NCI-H1092 treated with DMSO at 0.1 percent for 48 hours (cell line): ENCODE results near the gene BEX3.
"Not testable (repeated sequence)": the region's sequence is repeated elsewhere in the genome, so short reads cannot be mapped to it uniquely, and the experiment has no call there.

Experiments
- DNase-seq: peaks from one replicate; lab custom pipeline; 2025; lab: John Stamatoyannopoulos, UW

BEX3 gene

GRCh38 chrX:103382877-103383276 is 6.5 kb downstream of the BEX3 start:
- no peak for DNase-seq

GRCh38 chrX:103384672-103385071 is 8.3 kb downstream of the BEX3 start:
- DNase-seq, result no peak

DNA sequence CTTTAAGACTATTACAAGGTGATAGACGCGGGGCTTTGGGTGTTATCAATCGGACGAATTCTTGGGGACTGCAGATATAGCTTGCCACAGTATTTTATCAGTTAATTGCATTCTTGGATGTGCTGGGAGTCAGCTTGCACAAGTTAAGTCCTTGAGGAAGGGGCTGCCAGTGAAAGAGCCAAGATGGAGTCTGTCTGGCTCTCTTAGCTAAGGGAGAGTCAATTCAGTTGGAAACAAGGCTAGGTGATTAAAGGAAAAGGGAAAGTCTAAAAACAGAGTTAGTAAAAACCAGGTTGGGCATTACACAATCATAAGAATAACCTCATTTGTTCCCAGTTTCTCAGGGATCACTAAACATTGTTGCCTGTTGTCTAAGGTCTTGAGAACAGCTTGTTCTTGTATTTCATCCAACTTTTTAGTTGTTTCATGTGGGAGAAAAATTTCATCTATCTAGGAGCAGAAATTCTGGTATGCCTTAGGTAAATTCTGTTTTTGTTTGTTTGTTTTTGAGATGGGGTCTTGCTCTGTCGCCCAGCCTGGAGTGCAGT is 9.0 kb downstream of the BEX3 start:
- DNase-seq, result not testable (repeated sequence)

- DNase-seq, result no peak
Observed at GRCh38 chrX:103386332-103386731, 10.0 kb downstream of the BEX3 start.

- DNase-seq, result no peak
Observed at GRCh38 chrX:103393487-103393886, 17.1 kb downstream of the BEX3 start.

- no peak for DNase-seq
Observed at GRCh38 chrX:103396186-103396585, 19.8 kb downstream of the BEX3 start.

DNA sequence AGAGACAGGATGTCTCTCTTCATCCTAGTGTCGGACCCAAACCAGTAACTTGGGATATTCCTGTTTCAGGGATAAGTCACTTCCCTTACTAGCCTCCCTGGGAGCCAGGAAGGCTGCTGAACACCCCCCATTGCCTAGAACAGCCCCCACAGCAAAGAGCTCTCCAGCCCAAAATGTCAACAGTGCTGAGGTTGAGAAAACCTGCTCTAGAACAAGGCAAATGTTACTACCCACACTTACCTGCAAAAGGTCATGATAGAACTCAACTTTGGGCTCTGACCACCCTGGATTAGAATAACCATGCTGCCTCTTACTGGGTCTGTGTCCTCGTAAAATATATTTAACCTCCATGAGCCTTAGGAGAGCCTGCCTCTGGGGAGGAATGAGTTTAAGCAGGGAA is 20.3 kb downstream of the BEX3 start:
- DNase-seq, result no peak

GRCh38 chrX:103397707-103398106 is 21.4 kb downstream of the BEX3 start:
- DNase-seq, result no peak

GRCh38 chrX:103398421-103398864 is 22.1 kb downstream of the BEX3 start:
- DNase-seq, result no peak

- DNase-seq, result no peak
Observed at GRCh38 chrX:103399744-103400143, 23.4 kb downstream of the BEX3 start.

- DNase-seq, result no peak
Observed at GRCh38 chrX:103400931-103401330, 24.6 kb downstream of the BEX3 start.

DNA sequence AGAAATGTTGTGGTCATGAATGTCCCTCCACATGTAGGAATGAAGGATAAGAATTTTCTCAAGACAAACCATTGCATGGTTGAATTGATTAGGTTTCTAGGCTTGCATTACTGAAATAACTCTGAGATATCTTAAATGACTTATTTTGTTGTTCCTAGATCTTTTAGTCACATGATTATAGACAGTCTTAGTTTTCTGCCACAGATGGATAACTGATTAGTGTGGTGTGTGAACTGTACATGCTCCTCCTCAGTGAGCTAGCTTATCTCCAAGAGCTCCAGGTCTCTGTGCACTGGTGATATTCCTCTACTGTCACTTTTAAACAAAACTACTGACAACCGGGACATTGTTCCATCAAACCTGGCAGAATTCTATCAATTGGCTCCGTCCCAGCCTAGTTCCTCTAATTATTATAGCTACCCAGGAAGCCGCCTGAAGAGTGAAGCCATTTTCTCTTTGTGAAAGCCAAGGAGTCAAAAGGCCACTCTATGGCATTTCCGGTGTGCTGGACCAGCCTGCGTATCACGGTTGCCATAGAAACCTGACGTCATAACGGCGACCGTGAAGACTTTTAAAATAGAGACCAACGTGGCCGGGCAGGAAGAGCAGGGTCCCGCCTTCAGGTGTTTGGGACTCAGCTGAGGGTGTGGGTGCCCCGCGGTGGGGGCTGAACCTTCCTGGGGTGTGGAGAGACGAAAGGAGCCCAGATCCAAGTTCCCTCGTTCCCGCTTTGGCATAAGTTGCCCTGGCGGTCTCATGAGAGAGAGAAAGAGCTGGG is 28.1 kb downstream of the BEX3 start:
- DNase-seq, result peak; percentile 52

GRCh38 chrX:103405009-103405333 is 28.6 kb downstream of the BEX3 start:
- no peak for DNase-seq

DNA sequence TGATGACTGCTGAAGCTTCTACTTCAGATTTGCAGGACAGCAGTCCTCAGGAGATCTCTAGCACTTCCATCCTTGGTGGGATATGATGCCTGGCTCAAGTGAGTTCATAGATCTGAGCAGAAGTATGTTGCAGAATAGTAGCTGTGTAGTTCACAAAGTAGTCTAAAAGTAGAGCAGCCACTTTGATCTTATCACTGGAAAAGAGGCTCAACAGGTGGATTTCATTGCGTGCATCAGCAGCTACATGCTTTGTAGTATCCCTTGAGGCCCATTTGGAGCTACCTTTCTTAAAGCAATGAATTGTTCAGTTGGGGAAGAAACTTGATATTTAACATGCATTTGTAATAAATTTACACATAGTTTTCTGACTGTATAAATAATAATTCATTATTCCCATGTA is 29.9 kb downstream of the BEX3 start:
- DNase-seq, result no peak

DNA sequence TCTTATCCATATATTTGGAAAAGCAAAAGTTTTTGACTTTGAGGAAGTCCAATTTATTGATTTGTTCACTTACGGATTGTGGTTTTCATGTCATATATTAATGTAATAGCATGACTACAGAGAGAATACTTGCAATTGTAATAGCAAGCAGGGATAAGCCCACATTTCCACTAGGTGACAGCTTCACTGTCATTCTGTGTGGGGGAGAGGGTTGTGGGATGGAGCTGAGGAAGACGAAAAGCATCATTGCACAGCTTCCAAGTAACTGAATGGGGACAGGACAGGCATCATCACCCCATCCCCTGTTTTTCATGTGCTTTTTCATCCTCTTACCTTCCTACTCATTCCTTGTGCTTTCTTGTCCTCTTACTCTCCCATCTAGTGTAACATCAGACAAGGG is 31.4 kb downstream of the BEX3 start:
- no peak for DNase-seq

GRCh38 chrX:103411721-103412120 is 35.4 kb downstream of the BEX3 start:
- not testable (repeated sequence) for DNase-seq

- no peak for DNase-seq
Observed at GRCh38 chrX:103413705-103414387, 37.5 kb downstream of the BEX3 start.

DNA sequence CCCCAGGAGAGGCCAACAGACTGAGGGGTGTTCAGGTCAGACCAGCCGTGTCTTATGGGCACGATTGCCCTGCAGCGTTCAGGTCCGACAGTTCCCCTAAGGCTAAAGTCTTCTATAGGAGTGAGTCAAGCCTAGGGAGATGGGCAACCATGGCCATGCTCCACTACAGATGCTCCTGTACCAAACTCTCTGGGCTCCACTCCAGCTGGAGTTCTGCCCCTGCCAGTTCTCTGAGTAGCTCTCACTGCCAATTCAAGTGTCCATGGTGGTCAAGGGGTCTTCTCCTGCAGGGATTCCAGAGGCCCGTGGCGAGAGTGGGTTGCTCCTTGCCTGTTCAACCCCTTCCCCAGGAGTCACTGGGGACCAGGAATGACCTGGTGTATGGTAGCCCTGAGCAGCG is 38.2 kb downstream of the BEX3 start:
- DNase-seq, result no peak

- no peak for DNase-seq
Observed at GRCh38 chrX:103415068-103415467, 38.7 kb downstream of the BEX3 start.

- DNase-seq, result no peak
Observed at GRCh38 chrX:103415528-103415927, 39.2 kb downstream of the BEX3 start.

- no peak for DNase-seq
Observed at GRCh38 chrX:103417370-103417769, 41.0 kb downstream of the BEX3 start.

GRCh38 chrX:103417933-103418332 is 41.6 kb downstream of the BEX3 start:
- DNase-seq, result no peak

DNA sequence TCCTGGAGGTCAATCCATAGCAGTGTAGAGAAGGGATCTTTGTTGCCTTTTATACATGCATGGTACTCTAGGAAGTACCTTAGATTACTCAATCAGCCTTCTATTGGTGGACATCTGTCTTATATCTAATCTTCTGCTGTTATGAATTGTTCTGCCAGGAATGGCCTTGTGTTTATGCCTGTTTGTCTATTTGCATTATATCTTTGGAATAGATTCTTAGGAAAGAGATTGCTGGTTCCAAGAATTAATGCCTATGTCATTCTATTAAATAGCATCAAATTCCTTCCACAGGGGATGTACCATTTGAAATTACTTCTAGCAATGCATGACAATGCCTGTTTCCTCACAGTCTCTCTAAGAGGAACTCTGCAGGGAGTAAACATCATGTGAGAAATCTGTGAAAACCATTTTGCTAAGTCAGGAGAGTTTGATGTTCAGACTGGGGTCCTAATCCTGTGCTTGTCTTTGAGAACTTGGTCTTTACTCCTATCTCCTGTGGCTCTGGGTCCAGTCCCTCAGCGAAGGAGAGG is 42.5 kb downstream of the BEX3 start:
- no peak for DNase-seq
